Mesenchymal stem cell (in vitro differentiated cells and primary cell): ENCODE measurements around the gene TSPAN7. TPM values are rescaled to one million over a fixed set of nuclear protein-coding genes. Genes with fewer than 3 reads are reported as not detected.

Experiments used
- DNase-seq: peaks from one replicate; pipeline ENCODE4 v3.0.0-alpha.2; 2013
- H2AFZ ChIP-seq: one replicate; pipeline ENCODE4 v1.6.1; 2013; ENCODE audit warnings: low read depth, mild to moderate bottlenecking, control low read depth, inconsistent platforms, low read length, moderate library complexity
- H2AK5ac ChIP-seq: 2 replicates; pipeline ENCODE4 v1.6.1; 2013; ENCODE audit warnings: low read length, moderate library complexity, mild to moderate bottlenecking, inconsistent platforms; ENCODE audit not compliant: severe bottlenecking
- H2BK120ac ChIP-seq: one replicate; pipeline ENCODE4 v1.6.1; 2013; ENCODE audit warnings: low read depth, mild to moderate bottlenecking, inconsistent platforms, low read length, moderate library complexity
- H2BK12ac ChIP-seq, 2 experiments: one replicate each; pipeline ENCODE4 v1.6.1; 2013; ENCODE audit warnings: inconsistent platforms in 2 of 2, low read length in 2 of 2, mild to moderate bottlenecking in 2 of 2, moderate library complexity in 2 of 2, control low read depth in 1 of 2
- H2BK15ac ChIP-seq: one replicate; pipeline ENCODE4 v1.6.1; 2013; ENCODE audit warnings: mild to moderate bottlenecking, low read depth, inconsistent platforms; ENCODE audit not compliant: poor library complexity, severe bottlenecking
- H2BK5ac ChIP-seq: 2 replicates; pipeline ENCODE4 v1.6.1; 2013; ENCODE audit warnings: low read depth, mild to moderate bottlenecking, low read length, control low read depth, inconsistent platforms; ENCODE audit not compliant: poor library complexity, severe bottlenecking
- H3K14ac ChIP-seq, 2 experiments: one replicate each; pipeline ENCODE4 v1.6.1; 2013; ENCODE audit warnings: inconsistent platforms in 2 of 2, low read length in 2 of 2, control low read depth in 1 of 2, mild to moderate bottlenecking in 1 of 2, moderate library complexity in 1 of 2
- H3K18ac ChIP-seq, 2 experiments: one replicate each; pipeline ENCODE4 v1.6.1; 2013; ENCODE audit warnings: inconsistent platforms in 2 of 2, low read length in 2 of 2, control low read depth in 1 of 2, low read depth in 1 of 2, mild to moderate bottlenecking in 1 of 2
- H3K23ac ChIP-seq, 2 experiments: one replicate each; pipeline ENCODE4 v1.6.1; 2013; ENCODE audit warnings: inconsistent platforms in 2 of 2, low read length in 2 of 2, mild to moderate bottlenecking in 2 of 2, moderate library complexity in 2 of 2, control low read depth in 1 of 2
- H3K27ac ChIP-seq: 2 replicates; pipeline ENCODE4 v1.5.1; 2013; ENCODE audit warnings: mild to moderate bottlenecking, moderate library complexity, low read length, control low read depth, inconsistent platforms; ENCODE audit not compliant: poor library complexity, severe bottlenecking
- H3K27me3 ChIP-seq, 2 experiments: 2 replicates each; pipeline versions ENCODE4 v1.6.1 to v1.7.0; 2013; ENCODE audit warnings: low read length in 2 of 2, mild to moderate bottlenecking in 2 of 2, moderate library complexity in 2 of 2, control low read depth in 1 of 2, inconsistent platforms in 1 of 2; ENCODE audit not compliant: control insufficient read depth in 1 of 2, insufficient read depth in 1 of 2
- H3K36me3 ChIP-seq, 2 experiments: 2 replicates each; pipeline versions ENCODE4 v1.6.1 to v1.7.0; 2013; ENCODE audit warnings: low read length in 2 of 2, control low read depth in 1 of 2, inconsistent platforms in 1 of 2, low read depth in 1 of 2, mild to moderate bottlenecking in 1 of 2; ENCODE audit not compliant: insufficient read depth in 2 of 2, control insufficient read depth in 1 of 2
- H3K4ac ChIP-seq, 2 experiments: one replicate each; pipeline ENCODE4 v1.6.1; 2013; ENCODE audit warnings: inconsistent platforms in 2 of 2, low read length in 2 of 2, mild to moderate bottlenecking in 2 of 2, moderate library complexity in 2 of 2, control low read depth in 1 of 2, low read depth in 1 of 2
- H3K4me1 ChIP-seq: 2 replicates; pipeline ENCODE4 v1.6.1; 2013; ENCODE audit warnings: low read depth, low read length, control low read depth; ENCODE audit not compliant: control insufficient read depth, insufficient read depth
- H3K4me2 ChIP-seq: 2 replicates; pipeline ENCODE4 v1.6.1; 2013; ENCODE audit warnings: low read length, mild to moderate bottlenecking, inconsistent platforms; ENCODE audit not compliant: poor library complexity, severe bottlenecking
- H3K4me3 ChIP-seq, 2 experiments: 2 replicates each; pipeline versions ENCODE4 v1.5.1 to v1.7.0; 2013; ENCODE audit warnings: low read length in 2 of 2, mild to moderate bottlenecking in 2 of 2, control low read depth in 1 of 2, low read depth in 1 of 2; ENCODE audit not compliant: insufficient read depth in 1 of 2
- H3K79me1 ChIP-seq: replicated peaks from 2 replicates; pipeline ENCODE4 v1.6.1; 2013; ENCODE audit warnings: mild to moderate bottlenecking, control low read depth, low read length, inconsistent platforms; ENCODE audit not compliant: poor library complexity, severe bottlenecking
- H3K9ac ChIP-seq: 2 replicates; pipeline ENCODE4 v1.7.0; 2013; ENCODE audit warnings: mild to moderate bottlenecking, low read length, moderate library complexity
- H3K9me3 ChIP-seq: 2 replicates; pipeline ENCODE4 v1.7.0; 2013; ENCODE audit warnings: mild to moderate bottlenecking, low read length; ENCODE audit not compliant: control insufficient read depth
- H4K8ac ChIP-seq: one replicate; pipeline ENCODE4 v1.6.1; 2013; ENCODE audit warnings: inconsistent platforms, mild to moderate bottlenecking, low read length, moderate library complexity
- H4K91ac ChIP-seq: one replicate; pipeline ENCODE4 v1.6.1; 2013; ENCODE audit warnings: mild to moderate bottlenecking, low read length, inconsistent platforms
- WGBS: methylation state at CpG from one replicate; pipeline ENCODE4 v1.1.7; 2013; ENCODE audit warnings: mixed read lengths; 5-methylcytosine and 5-hydroxymethylcytosine counted together
- polyA plus RNA-seq, 2 experiments: library from polyadenylated mRNA; stranded (reverse); fragments of 200-250 nt; gene quantifications; one replicate each; pipeline ENCODE4 v1.2.3, GENCODE V29; 2013

TSPAN7 gene
- polyA plus RNA-seq (2013, experiment 1 of 2): 0.10 TPM
- polyA plus RNA-seq (2013, experiment 2 of 2): 0.16 TPM

- Histone ChIP-seq H2BK120ac (no peak within 1 kb of the TSS), H3K27ac (no peak within 1 kb of the TSS), H3K23ac (no peak within 1 kb of the TSS), H2AFZ (peak within 1 kb of the TSS; percentile 86), H3K18ac (peak within 1 kb of the TSS in 1 of 2 experiments; percentile 62), H3K14ac (peak within 1 kb of the TSS in 1 of 2 experiments; percentile 91), H4K8ac (peak within 1 kb of the TSS; percentile 24), H2AK5ac (no peak within 1 kb of the TSS), H2BK12ac (no peak within 1 kb of the TSS), H3K27me3 (peaks cover 4 to 17% of the 10 kb centered on the region in 2 experiments), H3K36me3 (no peaks in the 10 kb centered on the region), H3K9me3 (no peaks in the 10 kb centered on the region), H2BK5ac (no peak within 1 kb of the TSS), H3K9ac (peak within 1 kb of the TSS; percentile 61), H2BK15ac (no peak within 1 kb of the TSS), H4K91ac (no peak within 1 kb of the TSS), H3K4ac (no peak within 1 kb of the TSS), H3K4me1 (peaks cover 10% of the 10 kb centered on the region), H3K4me2 (peak within 1 kb of the TSS; percentile 81), H3K4me3 (peak within 1 kb of the TSS; percentile 52 to 74), H3K79me1 (no peaks in the 10 kb centered on the region)
- 37% methylated on average over 8 of the region's 78 CpGs for WGBS
- DNase-seq: peak; percentile 31
Observed at GRCh38 chrX:38561126-38561868, at the start of gene TSPAN7. Gene TSPAN7, plus strand, starts transcription at chrX:38561542. Its CDS starts 5 bp downstream, at chrX:38561547.

DNA sequence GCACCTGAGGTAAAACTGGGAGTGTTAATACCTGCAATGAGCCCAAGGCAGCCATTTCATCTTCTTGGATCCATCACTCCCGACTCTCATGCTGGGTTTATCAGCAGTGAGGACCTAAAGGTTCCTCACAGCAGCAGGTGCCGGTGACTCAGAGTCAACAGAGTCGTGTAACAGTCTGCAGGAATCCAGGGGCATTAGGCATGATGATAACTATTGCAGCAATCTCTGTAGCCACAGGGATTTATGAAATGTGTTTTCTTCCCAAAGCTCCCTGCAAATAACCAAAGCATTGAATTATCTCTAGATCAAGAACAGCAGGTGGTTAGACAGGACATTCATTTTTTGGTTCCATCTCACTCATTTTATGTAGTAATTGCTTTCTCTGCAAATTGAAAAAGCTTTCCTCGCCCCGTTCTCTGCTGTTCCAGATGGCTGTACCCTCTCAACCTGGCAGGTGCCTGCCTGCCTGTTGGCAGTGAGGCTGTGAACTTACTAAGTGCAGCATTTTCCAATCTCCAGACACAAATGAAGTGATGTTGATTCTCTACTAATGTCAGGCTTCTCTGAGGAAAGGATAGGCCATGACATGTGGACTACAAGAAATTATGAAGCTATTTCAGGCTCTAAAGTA lies 48.1 kb upstream of the TSPAN7 start:
- Histone ChIP-seq H3K79me1 (no peaks in the 10 kb centered on the region), H3K27ac (no peak overlapping the region), H3K23ac (no peak overlapping the region), H3K9ac (no peak overlapping the region), H4K91ac (no peak overlapping the region), H3K18ac (no peak overlapping the region), H2BK120ac (no peak overlapping the region), H2AFZ (no peak overlapping the region), H3K36me3 (no peaks in the 10 kb centered on the region), H3K4me2 (no peak overlapping the region), H3K14ac (no peak overlapping the region), H2AK5ac (no peak overlapping the region), H3K4me1 (no peaks in the 10 kb centered on the region), H2BK15ac (no peak overlapping the region), H3K4me3 (no peak overlapping the region), H3K9me3 (no peaks in the 10 kb centered on the region), H3K4ac (no peak overlapping the region), H2BK5ac (no peak overlapping the region), H3K27me3 (peaks cover 0 to 6% of the 10 kb centered on the region in 2 experiments), H2BK12ac (no peak overlapping the region), H4K8ac (no peak overlapping the region)
- 86% methylated on average over 1 of the region's 5 CpGs for WGBS
- no peak for DNase-seq

- no peak overlapping the region for H3K4me2 ChIP-seq
- no peak overlapping the region for H3K4ac ChIP-seq
Observed at GRCh38 chrX:38514016-38514854, 47.1 kb upstream of the TSPAN7 start.

DNA sequence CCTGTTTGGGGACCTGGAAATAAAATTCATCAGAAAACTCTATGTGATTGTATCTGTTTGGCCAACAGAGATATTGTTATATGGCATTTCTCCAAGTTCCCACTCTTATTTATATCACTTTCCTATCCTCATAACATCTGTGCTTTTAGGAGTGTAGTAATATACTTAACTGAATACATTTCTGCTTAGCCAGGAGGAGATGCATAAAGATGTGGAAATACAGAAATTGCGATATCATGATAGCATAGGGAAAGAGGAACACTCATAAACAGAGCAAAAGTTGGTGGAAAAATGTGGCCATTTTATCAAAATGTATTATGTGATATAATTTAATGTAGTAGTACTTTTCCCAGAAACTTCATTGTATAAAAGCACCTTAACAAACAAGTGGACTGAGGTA lies 46.1 kb upstream of the TSPAN7 start:
- WGBS: no CpG with 5 or more reads among the region's 1 CpG
- Histone ChIP-seq H3K23ac (no peak overlapping the region), H3K4me3 (no peak overlapping the region), H3K36me3 (no peaks in the 10 kb centered on the region), H3K18ac (no peak overlapping the region), H2AK5ac (no peak overlapping the region), H2BK120ac (no peak overlapping the region), H4K8ac (no peak overlapping the region), H3K27me3 (peaks cover 0 to 10% of the 10 kb centered on the region in 2 experiments), H3K27ac (no peak overlapping the region), H4K91ac (no peak overlapping the region), H2AFZ (no peak overlapping the region), H3K9me3 (no peaks in the 10 kb centered on the region), H3K4me2 (no peak overlapping the region), H2BK5ac (no peak overlapping the region), H3K4ac (no peak overlapping the region), H3K14ac (no peak overlapping the region), H2BK15ac (no peak overlapping the region), H3K9ac (no peak overlapping the region), H3K4me1 (no peaks in the 10 kb centered on the region), H2BK12ac (no peak overlapping the region), H3K79me1 (no peaks in the 10 kb centered on the region)
- no peak for DNase-seq

More at GRCh38 chrX:38514016-38514854, 47.1 kb upstream of the TSPAN7 start:
- Histone ChIP-seq H3K9ac (no peak overlapping the region), H4K91ac (no peak overlapping the region), H3K36me3 (no peaks in the 10 kb centered on the region), H2BK120ac (no peak overlapping the region), H3K18ac (no peak overlapping the region), H3K9me3 (no peaks in the 10 kb centered on the region), H2AFZ (no peak overlapping the region), H3K4me3 (no peak overlapping the region), H4K8ac (no peak overlapping the region), H3K4me1 (no peaks in the 10 kb centered on the region), H3K14ac (no peak overlapping the region), H3K27me3 (peaks cover 0 to 6% of the 10 kb centered on the region in 2 experiments), H2BK15ac (no peak overlapping the region), H3K23ac (no peak overlapping the region), H3K79me1 (no peaks in the 10 kb centered on the region), H2BK12ac (no peak overlapping the region), H3K27ac (no peak overlapping the region), H2BK5ac (no peak overlapping the region), H2AK5ac (no peak overlapping the region)
- DNase-seq: no peak
